GM18505 (cell line): ENCODE measurements around the gene DUSP16.

ENCODE experiments used
- ATAC-seq: cut with Tn5 transposase; IDR thresholded peaks from one replicate; pipeline ENCODE4 v1.9.1; 2021; ENCODE audit not compliant: unreplicated experiment
- POLR2A ChIP-seq: IDR thresholded peaks from 4 replicates; pipeline ENCODE4 v1.6.1; 2011; ENCODE audit warnings: borderline replicate concordance; ENCODE audit not compliant: insufficient read depth, insufficient read length; ENCODE audit errors: extremely low read depth

Gene DUSP16

DNA sequence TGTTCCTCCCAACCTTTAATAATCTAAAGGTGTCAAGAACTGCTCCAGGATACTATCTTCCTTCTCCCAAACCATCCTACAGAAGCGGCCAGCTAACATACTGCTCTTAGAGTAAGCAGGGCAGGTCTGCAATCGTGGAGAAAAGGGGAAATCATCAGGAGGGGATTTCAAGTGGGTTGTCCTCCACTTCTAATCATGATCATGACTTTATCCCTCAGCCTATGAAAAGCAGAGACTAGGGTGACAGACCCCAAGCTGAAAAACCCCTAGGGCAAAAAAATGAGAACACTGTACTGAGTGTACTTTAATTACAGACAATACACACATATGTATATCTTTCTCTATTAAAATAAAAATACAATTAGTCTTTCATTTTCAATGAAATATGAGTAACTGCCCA lies 13.9 kb downstream of the DUSP16 start:
- no peak for ATAC-seq
- no peak for TF ChIP-seq POLR2A

DNA sequence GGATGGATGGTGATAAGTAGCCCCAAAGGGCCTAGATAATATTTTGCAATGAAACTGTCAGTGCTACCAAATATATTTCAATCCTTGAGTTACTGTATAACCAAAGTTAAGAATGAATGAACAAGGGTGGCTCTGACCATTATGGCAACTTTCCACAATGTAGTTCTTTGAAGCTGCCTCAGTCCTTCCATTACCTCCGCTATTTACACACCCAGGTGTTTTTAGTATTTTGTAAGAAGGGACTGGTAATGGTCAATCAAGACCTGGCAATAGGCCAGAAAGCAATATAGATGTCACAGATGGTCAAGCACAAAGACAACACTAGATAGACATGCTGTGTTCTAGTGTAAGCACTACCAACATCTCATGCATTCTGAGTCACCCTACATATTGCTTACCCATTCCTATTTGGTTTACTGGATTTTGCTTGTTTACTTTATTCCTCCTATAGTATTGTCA lies 16.3 kb downstream of the DUSP16 start:
- TF ChIP-seq POLR2A: no peak
- ATAC-seq: no peak

DNA sequence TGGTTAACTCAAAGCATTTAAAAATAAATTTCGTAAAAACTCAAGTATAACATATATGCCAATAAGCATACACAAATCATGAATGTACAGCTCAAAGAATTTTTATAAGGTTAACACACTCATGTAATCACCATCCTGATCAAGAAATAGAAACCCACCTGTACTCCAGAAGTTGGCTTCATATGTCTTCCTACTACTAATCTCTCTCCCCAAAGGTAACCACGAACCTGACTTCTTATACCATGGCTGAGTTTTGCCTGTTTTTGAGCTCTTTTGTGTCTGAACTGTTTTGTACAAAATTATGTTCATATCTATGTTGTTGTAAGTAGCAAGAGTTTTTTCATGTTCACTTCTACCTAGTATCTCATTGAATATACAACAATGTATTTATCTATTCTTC lies 18.7 kb downstream of the DUSP16 start:
- TF ChIP-seq POLR2A: no peak
- ATAC-seq: no peak

DNA sequence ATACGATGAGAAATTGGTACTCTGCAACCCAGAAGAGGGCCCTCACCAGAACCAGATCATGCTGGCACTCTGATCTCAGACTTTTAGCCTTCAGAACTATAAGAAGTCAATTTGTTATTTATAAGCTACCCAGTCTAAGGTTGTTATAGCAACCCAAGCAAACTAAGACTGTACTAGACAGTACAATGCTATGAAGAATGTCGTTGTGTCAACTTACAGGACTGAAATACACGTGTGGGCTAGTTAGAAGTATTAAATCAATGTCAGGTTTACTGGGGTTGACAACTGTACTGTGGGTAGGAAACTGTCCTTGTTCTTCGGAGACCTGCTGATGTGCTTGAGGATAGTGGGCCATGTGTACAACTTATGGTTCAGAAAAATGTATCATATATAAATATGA lies 19.7 kb downstream of the DUSP16 start:
- TF ChIP-seq POLR2A: no peak
- ATAC-seq: no peak

DNA sequence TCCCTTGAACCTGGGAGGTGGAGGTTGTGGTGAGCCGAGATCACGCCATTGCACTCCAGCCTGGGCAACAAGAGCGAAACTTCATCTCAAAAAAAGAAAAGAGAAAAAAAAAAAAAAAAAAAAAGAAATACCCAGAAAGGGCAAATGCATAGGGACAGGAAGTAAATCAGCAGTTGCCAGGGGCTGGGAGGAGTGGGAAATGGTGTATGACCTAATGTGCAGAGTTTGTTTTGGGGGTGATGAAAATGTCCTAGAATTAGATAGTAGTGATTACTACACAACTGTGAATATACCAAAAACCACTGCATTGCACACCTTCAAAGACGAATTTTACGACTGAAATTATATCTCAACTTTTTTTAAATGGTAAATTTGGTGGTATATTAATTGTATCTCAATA lies 20.4 kb downstream of the DUSP16 start:
- TF ChIP-seq POLR2A: no peak
- no peak for ATAC-seq

DNA sequence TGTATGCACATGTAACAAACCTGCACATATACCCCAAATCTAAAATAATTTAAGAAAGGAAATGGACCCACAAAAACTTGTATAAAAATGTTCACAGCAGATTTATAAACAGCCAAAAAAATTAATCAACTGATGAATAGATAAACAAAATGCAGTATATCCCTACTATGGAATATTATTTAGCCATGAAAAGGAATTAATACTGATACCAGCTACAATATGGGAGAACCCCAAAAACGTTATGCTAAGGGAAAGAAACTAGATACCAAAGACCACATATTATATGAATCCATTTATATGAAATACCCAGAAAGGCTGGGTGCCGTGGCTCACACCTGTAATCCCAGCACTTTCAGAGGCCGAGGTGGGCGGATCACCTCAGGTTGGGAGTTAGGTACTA lies 20.9 kb downstream of the DUSP16 start:
- ATAC-seq: no peak
- no peak for TF ChIP-seq POLR2A

DNA sequence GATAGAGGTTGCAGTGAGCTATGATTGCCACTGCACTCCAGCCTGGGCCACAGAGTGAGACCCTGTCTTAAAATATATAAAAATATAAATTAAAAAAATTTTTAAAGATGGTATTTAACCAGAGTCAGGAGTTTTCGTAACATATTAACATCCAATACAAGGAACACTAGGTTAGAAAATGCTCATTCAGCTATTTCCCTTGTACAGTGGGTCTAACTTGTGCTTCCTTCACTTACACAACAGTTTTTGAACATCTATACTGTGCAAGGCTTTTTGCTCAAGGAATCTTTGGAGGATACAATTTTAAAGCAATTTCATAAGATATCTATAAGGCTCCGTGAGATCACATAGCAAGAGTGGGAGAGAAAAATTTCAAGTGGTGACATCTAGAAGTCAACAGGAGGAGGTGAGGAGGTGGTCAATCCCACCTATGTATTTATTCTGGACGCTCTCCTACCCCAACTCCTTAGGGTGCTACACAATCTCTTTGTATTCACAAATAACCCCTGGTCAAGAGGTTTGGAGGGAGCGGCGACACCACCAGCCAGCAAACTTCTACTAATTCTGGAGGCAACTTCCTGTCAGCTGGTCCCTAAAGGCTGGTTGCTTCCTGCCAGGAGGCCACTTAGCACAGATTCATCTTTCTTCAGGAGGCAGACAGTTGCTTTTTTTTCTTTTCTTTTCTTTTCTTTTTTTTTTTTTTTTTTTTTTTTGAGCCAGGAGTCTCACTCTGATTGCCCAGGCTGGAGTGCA lies 22.2 kb downstream of the DUSP16 start:
- ATAC-seq: no peak
- no peak for TF ChIP-seq POLR2A

DNA sequence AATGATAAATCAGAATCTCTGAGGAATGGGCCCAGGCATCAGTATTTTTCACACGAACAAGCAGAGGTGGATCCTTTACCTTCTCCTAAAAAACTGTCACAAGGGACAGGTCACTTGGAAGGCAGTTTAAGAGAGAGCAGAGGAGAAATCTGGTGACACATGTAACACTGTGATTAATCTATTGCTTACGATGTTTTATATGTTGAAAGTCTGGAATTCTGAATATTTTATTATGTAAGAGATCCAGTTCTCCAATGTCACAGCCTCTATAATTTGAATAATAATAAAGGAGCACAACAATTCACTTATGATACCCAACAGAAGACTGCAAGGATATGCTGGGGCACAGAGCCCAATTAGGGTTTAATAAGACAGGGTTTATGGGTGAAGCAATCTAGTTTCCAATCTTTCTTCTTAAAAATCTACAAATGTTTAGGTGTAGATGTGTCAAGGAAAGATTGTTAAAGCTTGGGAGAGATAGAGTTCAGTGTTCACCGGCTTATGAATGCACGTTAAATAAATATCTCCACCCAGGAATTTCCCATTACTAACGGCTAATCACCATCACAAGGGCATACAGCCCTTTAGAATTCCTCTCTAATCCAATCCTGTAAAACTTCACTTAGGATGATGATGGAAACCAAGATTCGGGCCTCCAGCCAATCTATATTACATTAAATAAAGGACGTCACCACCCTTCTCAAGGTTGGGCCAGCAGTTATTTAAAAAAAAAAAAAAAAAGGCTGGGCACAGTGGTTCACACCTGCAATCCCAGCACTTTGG lies 23.4 kb downstream of the DUSP16 start:
- no peak for TF ChIP-seq POLR2A
- no peak for ATAC-seq

DNA sequence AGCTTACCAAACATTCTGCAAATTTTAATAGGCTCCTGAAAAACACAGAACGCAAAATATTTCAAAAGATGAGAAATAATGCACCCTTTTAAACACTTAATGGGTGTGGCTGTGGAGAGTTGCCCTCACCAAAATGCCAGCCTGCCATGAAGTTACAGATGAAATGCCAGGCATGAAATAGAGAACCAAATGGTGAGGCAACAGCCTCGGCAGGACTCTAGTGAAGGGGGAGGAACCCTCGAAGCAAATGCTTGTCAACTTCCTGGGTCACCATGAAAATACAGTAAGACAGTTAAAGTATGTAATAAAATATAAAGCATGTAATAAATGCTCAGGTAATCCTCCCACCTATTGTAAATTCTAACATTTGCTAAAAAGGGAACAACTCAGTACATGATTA lies 24.1 kb downstream of the DUSP16 start:
- TF ChIP-seq POLR2A: no peak
- ATAC-seq: no peak

DNA sequence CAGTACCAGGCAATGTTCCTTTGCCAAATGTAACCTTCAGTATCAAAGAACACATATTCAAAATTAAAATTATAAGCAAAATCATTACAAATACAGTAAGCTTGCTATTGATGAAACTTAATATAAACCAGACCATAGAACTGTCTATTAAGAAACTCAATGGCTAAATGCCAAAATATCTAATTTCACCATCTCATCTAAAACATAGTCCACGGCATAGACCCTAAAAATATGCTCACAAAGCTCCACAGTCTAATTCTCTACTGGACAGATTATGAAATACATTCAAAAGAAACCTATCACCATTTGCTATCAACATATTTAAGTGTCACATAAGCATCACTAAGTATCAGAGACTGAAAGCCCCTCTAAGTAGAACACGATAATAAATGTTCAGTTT lies 25.2 kb downstream of the DUSP16 start:
- ATAC-seq: no peak
- TF ChIP-seq POLR2A: no peak

DNA sequence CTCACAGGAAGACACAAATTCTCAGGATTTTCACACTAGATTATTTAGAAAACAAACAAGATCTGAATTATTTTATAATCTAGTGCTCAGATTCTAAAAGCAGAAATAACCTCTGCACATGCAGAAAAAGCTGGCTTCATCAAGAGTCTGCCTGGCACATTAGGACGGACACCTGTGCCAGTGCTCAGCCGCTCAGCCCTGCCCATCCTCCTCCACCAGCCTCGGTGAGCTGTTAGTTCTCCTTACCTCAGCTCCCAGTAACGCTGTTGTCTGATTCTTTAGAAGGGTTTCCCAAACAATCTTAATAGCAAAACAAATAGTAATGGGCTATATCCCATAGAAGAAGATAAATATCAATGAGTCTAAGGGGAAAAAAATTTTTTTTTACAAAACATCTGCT lies 27.7 kb downstream of the DUSP16 start:
- TF ChIP-seq POLR2A: no peak
- ATAC-seq: no peak

DNA sequence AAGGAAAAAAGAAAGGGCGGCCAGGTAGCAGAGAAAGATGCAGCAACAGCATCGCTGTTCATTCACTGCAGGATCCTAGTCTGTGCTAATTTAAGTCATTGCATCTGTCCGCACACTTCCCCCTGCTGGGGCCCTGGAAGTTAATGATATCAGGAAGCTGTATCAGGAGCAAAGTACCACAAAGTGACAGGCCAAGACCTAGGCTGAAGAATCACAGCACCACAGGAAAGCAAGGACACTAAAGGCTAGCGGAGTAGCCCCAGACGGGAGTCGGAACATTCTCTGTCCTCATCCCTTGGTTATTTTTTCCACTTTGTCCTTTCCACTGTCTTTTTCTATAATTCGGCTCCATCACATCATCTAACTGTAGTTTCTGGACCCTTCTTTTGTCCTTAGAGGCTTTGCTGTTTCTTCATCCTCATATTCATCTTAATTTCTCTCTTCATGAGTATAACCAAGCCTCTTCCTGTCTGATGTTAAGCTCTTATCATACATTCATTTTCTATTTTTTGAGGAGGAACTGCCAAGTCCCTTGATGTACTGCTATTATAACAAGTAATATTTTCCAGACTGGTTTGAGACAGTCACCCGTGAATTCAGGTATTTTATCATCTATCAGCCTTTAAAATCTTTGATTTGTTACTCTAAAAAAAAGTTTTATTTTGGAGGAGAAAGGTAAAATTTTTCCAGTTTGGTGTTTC lies 28.3 kb downstream of the DUSP16 start:
- no peak for ATAC-seq
- TF ChIP-seq POLR2A: no peak

DNA sequence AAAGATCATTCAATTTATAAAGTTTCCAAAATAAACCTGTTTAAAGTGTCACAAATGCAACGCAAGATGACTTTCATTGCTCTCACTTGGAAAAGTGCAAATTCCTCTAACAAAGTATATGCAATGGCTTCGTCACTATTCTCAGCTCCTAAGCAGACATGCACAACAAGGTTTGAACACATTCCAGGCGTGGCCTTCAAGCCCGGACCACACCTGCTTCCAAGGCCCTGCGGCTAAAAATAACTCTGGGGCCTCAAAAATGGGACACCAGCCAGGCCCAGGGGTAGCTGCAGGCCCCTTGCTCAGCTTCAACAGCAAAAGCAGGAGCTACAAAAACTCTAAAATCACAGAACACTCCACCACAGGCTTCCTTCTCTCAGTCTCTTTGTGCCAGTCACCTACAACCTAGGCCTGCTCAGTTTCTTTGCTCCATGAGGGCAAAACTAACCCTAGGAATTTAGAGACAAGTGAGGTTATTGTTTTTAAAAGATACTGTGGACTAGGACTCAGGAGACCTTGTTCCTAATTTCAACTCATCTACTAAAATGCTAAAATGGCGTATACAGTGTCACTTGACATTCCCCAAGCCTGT lies 29.3 kb downstream of the DUSP16 start:
- ATAC-seq: no peak
- TF ChIP-seq POLR2A: no peak
